Ascending aorta (tissue), 2 donors: ENCODE data around the gene BCOR. TPM values are rescaled to one million over a fixed set of nuclear protein-coding genes. Genes with fewer than 3 reads are reported as not detected.

Experiments used
- DNase-seq, 2 donors: peaks; one replicate each; pipeline ENCODE4 v3.0.0-alpha.2; 2019; ENCODE audit warnings: low spot score in 2 of 2
- H3K27ac ChIP-seq, 2 donors: fragments of 200-600 bp; sonication (generic); one replicate each; pipeline ENCODE4 v1.5.1; 2016 to 2017; ENCODE audit warnings: mild to moderate bottlenecking in 1 of 2
- H3K27me3 ChIP-seq: fragments of 200-600 bp; sonication (generic); one replicate; pipeline ENCODE4 v1.5.1; 2017
- H3K36me3 ChIP-seq, 2 donors: fragments of 200-600 bp; sonication (generic); one replicate each; pipeline ENCODE4 v1.5.1; 2016
- H3K4me1 ChIP-seq, 2 donors: fragments of 200-600 bp; sonication (generic); one replicate each; pipeline ENCODE4 v1.5.1; 2016 to 2017; ENCODE audit warnings: mild to moderate bottlenecking in 1 of 2
- H3K4me3 ChIP-seq, 2 donors: fragments of 200-600 bp; sonication (generic); one replicate each; pipeline ENCODE4 v1.5.1; 2016 to 2017; ENCODE audit warnings: mild to moderate bottlenecking in 1 of 2
- H3K9me3 ChIP-seq, 2 donors: fragments of 200-600 bp; sonication (generic); one replicate each; pipeline ENCODE4 v1.5.1; 2016
- intact Hi-C: fragments of 100-400 bp; cut with DNase I; formaldehyde crosslinking; loops from one replicate; pipeline ENCODE4 v1.15.1; 2023
- total RNA-seq: library from RNA; depleted of rRNA; stranded (reverse); fragments of >200 nt; gene quantifications from one replicate; pipeline ENCODE4 v1.1.0, GENCODE V29; 2016
- TF ChIP-seq, protein P1 (sequence below), 3 experiments: fragments of 200-600 bp in 2 of 3; fragments of 450-650 bp in 1 of 3; sonication (generic) in 2 of 3; IDR thresholded peaks; one replicate each; pipeline ENCODE4 v1.5.1; 2016 to 2019; ENCODE audit warnings: antibody characterized with exemption in 3 of 3, mild to moderate bottlenecking in 1 of 3, moderate library complexity in 1 of 3

Gene BCOR
- total RNA-seq, 1 donor from 2014 or later, result 26.7 TPM

DNA sequence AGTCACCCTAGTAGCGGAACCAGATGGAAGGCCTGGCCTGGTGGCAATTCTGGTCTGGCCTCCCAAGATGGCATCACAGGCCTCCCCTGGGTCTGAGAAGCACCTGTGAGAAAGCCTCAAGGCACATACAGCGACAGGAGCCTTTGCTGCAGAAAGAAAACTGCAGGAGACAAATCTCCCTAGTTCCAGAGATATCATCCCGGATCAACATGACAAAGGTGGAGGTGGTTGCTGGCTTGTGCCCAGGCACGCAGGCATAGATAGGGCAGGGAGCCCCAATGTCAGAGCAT lies 93.6 kb downstream of the BCOR start:
- DNase-seq, result no peak
- H3K27me3 ChIP-seq, result peaks cover 4% of the 10 kb centered on the region
- H3K4me3 ChIP-seq, result no peak overlapping the region
- H3K36me3 ChIP-seq, result no peaks in the 10 kb centered on the region
- intact Hi-C loops, result no loop called here
- no peak overlapping the region for H3K27ac ChIP-seq
- peaks cover 0 to 5% of the 10 kb centered on the region in 2 donors for H3K4me1 ChIP-seq
- no peaks in the 10 kb centered on the region for H3K9me3 ChIP-seq
- TF ChIP-seq, protein P1, sequence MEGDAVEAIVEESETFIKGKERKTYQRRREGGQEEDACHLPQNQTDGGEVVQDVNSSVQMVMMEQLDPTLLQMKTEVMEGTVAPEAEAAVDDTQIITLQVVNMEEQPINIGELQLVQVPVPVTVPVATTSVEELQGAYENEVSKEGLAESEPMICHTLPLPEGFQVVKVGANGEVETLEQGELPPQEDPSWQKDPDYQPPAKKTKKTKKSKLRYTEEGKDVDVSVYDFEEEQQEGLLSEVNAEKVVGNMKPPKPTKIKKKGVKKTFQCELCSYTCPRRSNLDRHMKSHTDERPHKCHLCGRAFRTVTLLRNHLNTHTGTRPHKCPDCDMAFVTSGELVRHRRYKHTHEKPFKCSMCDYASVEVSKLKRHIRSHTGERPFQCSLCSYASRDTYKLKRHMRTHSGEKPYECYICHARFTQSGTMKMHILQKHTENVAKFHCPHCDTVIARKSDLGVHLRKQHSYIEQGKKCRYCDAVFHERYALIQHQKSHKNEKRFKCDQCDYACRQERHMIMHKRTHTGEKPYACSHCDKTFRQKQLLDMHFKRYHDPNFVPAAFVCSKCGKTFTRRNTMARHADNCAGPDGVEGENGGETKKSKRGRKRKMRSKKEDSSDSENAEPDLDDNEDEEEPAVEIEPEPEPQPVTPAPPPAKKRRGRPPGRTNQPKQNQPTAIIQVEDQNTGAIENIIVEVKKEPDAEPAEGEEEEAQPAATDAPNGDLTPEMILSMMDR (IDR thresholded peaks at IDR 0.05), result no peak

DNA sequence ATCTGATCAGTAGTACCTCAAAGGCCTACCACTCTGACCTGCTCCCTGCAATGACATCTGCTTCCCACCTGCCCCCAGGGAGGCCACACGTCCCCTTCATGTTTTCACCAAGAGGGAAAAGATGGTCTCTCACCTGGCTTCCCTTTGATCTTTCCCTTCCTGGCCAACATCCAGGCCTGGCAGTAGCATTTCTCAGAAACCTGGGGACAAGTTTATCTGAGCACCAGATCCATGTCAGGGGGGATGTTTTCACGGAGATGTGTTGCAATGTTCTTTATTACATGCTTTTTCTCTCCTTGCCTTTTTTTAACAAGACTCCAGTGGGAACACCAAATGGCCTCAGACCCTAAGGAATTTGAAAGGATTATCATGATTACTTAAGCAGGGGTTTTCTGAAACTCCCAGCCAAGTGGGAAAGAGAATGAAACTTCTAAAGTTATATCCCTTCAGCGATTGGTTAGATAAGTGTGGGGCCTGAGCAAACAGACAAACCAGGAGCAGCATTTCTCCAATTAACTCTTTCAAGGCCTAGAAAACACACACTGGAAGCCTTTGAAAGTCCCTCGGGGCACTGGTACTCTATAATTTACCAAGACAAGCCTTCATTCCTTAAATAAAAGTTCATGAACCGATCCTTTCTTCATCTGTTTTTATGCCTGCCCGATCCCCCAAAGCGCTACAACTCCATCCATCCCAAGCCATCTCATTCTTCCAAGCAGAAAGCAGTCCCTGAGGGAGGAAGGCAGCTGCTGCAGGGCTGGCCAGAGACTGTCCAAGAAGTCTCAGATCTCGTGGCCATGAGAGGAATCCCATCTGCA lies 94.1 kb downstream of the BCOR start:
- intact Hi-C loops, result no loop called here
- Histone ChIP-seq H3K27ac (no peak overlapping the region), H3K27me3 (no peaks in the 10 kb centered on the region)

DNA sequence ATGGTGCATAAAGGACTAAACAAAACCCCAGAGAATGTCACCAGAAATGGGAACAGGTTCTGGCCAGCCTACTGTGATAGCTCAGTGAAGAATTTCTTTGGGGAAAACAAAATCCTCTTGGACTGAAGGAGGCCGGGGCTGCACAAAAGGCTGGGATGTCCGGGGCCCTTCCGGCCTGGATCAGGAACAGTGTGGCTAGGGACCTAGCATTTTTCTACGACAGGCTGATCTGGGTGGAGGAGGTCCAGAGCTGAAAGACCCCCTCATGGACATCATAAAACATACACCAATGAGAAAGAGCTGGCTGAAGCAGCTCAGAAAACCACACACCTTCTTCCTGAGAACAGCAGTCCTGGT lies 94.7 kb downstream of the BCOR start:
- Histone ChIP-seq H3K4me1 (peaks cover 0 to 4% of the 10 kb centered on the region in 2 donors), H3K4me3 (no peak overlapping the region), H3K36me3 (no peaks in the 10 kb centered on the region), H3K27ac (no peak overlapping the region), H3K9me3 (no peaks in the 10 kb centered on the region), H3K27me3 (no peaks in the 10 kb centered on the region)
- no peak for DNase-seq
- TF ChIP-seq, protein P1 (IDR thresholded peaks at IDR 0.05), result no peak
- intact Hi-C loops, result no loop called here

More for the DNA sequence above, 94.1 kb downstream of the BCOR start:
- peaks cover 0 to 4% of the 10 kb centered on the region in 2 donors for H3K4me1 ChIP-seq
- DNase-seq, result no peak
- no peak overlapping the region for H3K4me3 ChIP-seq
- no peaks in the 10 kb centered on the region for H3K9me3 ChIP-seq
- TF ChIP-seq, protein P1 (IDR thresholded peaks at IDR 0.05), result no peak
- no peaks in the 10 kb centered on the region for H3K36me3 ChIP-seq
